ENCODE data around the gene SRI.
"Not testable (repeated sequence)": the region's sequence is repeated elsewhere in the genome, so short reads cannot be mapped to it uniquely, and the experiment has no call there.

Gene SRI, protein sequence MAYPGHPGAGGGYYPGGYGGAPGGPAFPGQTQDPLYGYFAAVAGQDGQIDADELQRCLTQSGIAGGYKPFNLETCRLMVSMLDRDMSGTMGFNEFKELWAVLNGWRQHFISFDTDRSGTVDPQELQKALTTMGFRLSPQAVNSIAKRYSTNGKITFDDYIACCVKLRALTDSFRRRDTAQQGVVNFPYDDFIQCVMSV

DNA sequence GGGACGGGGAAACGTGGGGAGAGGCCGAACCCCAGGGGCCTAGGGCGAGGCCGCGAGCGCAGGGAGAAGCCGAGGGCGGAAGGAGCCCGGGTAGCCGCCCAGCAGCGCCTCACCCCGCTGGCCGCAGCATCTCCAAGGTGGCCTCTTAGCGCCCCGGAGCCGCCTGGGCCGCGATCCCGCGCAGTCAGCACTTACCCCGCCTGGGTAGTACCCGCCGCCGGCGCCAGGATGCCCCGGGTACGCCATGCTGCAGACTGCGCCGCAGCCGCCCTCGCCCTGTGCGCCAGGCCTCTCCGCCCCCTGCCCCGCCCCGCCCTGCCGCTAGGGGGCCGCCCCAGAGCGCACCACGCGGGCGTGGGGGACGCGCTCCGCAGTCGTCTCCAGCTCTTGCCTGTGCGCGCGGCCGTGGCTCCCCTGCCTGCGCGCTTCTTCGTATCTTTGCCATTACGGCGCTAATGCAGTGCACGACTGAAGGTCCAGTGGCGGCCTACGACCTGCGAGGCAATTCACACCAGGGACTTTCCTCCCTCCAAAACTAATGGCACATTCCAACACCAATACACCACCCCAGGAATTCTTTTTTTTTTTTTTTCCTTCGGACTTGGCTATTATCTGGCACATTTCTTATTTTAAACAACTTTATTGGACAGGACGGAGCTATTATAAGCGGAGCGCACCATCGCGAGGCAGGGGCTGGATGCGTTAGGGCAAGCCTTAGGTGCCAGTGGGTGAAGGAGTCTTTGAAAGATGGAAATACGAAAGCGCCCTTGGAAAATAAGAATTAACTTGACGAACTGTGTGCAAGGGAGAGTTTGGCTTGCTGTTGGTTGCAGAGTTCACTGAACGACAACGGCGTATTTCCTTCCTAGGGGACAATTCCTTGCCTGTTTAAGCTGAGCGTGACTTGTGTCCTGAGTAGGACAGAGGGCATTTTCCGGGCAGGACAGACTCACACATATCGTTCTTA lies at the start of gene SRI:
Gene SRI, minus strand, starts transcription at position 258 of the 967 bp plus-strand sequence. Its CDS starts 12 bp downstream, at position 246.
- peak; percentile 75 to 81 for DNase-seq (ENCODE audit: low read depth in 2 of 2)

DNA sequence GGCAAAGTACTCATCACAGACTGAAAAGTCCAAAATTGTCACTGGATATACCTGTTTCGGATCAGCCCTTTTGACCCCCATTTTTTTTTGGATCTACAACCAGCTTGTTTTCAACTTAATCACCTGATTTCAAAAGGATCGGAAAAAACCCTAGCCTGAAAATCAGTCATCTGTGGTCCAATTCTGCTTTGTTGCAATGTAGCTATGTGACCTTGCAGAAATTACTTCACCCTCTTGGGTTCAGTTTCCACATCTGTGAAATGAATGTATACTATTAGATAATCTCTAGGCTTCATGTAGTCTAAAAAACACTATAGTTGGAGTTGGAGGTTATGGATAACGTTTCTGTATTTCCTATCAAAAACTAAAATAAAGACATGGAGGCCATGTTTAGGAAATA lies 49.7 kb upstream of the SRI start:
- DNase-seq (ENCODE audit: low read depth in 2 of 2) = no peak

DNA sequence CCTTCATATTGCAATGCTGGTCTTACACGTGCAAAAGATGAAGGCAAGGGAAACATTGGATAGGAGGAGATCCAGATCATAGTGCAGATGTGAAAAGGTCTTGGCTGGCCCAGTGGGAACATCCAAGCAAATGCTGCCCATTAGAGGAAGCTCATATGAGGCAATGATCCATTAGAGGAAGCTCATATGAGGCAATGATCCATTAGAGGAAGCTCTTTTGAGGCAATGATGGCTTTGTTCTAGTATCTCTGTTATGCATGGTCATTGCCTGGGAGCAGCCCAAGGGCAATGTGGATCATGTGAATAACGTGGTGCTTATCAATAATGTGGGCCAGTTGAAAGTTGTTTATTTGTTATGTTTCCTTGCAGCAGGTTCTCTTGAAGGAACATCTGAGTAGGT lies 49.0 kb upstream of the SRI start:
- DNase-seq (ENCODE audit: low read depth in 2 of 2) = no peak

GRCh38 chr7:88268051-88268450 lies 48.2 kb upstream of the SRI start:
- no peak for DNase-seq (ENCODE audit: low read depth in 2 of 2)

DNA sequence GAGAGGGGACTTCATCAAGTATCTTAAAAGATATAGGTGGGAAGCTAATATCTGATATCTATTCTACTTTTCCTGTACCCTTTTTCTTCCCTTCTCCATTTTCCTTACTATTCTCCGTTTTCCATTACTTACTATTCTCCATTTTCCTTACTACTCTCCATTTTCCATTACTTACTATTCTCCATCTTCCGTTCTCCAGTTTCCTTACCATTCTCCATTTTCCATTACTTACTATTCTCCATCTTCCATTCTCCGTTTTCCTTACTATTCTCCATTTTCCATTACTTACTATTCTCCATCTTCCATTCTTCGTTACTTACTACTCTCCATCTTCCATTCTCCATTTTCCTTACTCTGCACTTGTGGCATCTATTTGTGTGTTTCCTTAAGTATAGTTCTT lies 47.6 kb upstream of the SRI start:
- no peak for DNase-seq (ENCODE audit: low read depth in 2 of 2)

DNA sequence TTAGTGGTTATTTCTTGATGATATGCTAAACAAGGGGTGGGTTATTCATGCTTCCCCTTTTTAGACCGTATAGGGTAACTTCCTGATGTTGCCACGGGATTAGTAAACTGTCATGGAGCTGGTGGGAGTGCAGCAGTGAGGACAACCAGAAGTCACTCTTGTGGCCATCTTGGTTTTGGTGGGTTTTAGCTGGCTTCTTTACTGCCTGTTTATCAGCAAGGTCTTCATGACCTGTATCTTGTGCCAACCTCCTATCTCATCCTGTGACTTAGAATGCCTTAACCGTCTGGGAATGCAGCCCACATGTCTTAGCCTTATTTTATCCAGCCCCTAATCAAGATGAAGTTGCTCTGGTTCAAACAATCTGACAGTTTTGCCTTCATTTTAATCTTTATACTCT lies 45.1 kb upstream of the SRI start:
- DNase-seq (ENCODE audit: low read depth in 2 of 2) = not testable (repeated sequence)

GRCh38 chr7:88262562-88262961 lies 42.7 kb upstream of the SRI start:
- no peak for DNase-seq (ENCODE audit: low read depth in 2 of 2)

- no peak for DNase-seq (ENCODE audit: low read depth in 2 of 2)
Measured at GRCh38 chr7:88260719-88261118, 40.9 kb upstream of the SRI start.

DNA sequence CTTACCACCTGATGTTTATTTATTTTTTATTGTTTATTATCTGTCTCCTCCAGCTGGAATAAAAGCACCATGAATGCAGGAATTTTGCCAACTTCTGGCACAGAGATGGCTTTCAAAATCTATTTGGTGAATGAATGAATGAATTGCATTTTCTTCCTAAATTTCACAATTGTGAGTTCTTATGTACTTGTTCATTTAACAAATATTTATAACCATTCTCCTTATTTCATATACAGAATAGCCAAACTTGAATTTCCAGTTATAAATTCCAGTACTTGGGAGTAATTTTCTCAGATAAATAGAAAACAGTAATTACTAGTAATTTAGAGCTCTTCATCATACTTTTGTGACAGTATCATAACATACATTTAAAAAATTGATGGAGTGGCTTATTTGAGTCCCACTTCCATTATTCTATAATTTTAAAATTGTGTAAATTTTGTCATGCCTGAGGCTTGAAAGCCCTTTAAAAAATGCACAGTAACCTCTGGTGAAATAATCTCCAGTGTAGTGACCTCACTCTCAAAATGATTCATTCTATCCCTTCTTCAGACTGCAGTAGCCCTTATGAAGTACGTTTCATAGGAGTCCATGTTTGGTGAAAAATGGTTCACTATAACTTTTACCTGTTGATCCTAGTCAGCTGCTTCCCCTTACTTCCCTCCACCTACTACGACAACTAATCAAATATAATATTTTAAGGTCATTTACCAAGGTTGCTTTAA lies 40.0 kb upstream of the SRI start:
- DNase-seq (ENCODE audit: low read depth in 2 of 2) = no peak

GRCh38 chr7:88258296-88258695 lies 38.5 kb upstream of the SRI start:
- not testable (repeated sequence) for DNase-seq (ENCODE audit: low read depth in 2 of 2)

GRCh38 chr7:88256906-88257305 lies 37.1 kb upstream of the SRI start:
- no peak for DNase-seq (ENCODE audit: low read depth in 2 of 2)

GRCh38 chr7:88254721-88255424 lies 35.0 kb upstream of the SRI start:
- DNase-seq (ENCODE audit: low read depth in 2 of 2) = no peak

DNA sequence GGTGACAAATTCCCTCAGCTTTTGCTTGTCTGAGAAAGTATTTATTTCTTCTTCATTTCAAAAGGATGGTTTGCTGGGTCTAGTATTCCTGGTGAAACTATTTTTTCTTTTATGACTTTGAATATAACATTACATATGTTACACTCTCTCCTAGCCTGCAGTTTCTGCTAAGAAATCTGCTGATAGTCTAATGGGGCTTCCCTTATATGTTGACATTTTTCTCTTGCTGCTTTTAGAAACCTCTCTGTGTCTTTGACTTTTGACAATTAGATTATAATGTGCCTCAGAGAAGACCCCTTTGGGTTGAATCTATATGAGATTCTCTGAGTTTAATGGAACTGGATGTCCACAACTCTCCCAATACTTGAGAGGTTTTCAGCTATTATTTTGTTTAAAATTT lies 33.8 kb upstream of the SRI start:
- DNase-seq (ENCODE audit: low read depth in 2 of 2) = no peak

DNA sequence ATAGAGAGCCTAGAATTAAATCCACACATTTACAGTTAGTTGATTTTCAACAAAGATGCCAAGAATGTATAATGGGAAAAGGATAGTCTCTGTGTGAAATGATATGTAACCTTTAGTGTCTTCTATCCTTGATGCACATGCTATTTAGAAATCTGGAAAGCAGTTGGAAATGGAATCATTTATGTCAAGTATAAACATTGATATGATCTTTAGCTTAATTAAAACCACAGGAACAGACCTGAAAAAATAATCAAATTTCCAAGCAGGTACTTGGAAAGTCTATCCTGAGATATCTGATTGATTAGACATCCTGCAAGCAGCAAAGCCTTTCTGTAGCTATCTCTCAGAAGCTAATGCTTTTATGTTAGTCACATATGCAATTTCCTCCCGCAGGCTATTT lies 24.4 kb upstream of the SRI start:
- DNase-seq (ENCODE audit: low read depth in 2 of 2) = no peak

GRCh38 chr7:88243345-88243909 lies 23.6 kb upstream of the SRI start:
- DNase-seq (ENCODE audit: low read depth in 2 of 2) = no peak

DNA sequence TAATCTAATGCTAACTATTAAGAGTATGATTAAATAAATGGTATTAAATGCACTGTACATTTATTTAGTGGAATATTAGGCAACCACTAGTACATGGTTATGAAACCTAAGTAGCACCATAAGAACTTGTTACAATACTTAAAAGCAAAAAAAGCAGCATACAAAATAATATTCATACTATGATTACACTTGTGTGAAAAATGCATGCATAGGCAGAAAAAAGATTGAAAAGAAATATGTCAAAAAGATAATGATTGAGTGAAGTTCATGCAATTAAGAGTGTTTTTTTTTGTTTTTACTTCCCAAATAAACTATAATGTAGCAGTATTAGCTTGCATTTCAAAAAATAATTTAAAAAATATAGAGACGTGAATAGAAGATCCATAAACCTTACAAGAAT lies 20.0 kb upstream of the SRI start:
- DNase-seq (ENCODE audit: low read depth in 2 of 2) = no peak

DNA sequence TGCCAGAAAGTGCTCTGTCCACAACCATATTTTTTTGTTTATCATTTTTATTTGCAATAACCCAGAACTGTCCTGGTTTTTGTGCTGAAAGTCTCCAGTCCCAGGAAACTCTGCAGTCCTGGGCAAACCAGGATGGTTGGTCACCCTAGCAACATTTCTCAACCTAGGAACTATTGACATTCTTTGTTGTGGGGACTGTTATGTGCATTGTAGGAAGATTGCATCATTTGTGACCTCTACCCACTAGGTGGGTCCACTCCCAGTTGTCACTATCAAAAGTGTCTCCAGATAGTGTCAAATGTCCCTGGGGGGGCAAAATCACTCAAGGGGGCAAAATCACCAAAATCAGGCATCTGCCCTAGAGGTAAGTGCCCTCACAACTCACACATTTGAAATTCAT lies 14.0 kb upstream of the SRI start:
- DNase-seq (ENCODE audit: low read depth in 2 of 2) = no peak

DNA sequence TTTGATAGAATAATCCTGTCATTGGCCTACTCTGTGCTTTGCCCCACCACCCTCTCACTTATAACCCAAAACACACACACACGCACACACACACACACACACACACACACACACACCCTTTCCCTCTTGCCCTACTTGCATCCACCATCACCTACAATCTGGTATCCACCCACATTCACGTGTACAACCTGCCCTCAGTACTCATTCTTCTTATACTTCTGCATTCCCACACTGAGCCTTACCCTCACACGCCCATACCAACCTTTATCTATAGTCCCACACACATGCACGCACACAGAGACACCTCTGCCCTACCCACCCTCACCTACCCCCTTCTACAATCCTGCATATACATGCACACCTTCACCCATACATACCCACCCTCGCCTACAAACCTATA lies 10.8 kb upstream of the SRI start:
- DNase-seq (ENCODE audit: low read depth in 2 of 2) = no peak

DNA sequence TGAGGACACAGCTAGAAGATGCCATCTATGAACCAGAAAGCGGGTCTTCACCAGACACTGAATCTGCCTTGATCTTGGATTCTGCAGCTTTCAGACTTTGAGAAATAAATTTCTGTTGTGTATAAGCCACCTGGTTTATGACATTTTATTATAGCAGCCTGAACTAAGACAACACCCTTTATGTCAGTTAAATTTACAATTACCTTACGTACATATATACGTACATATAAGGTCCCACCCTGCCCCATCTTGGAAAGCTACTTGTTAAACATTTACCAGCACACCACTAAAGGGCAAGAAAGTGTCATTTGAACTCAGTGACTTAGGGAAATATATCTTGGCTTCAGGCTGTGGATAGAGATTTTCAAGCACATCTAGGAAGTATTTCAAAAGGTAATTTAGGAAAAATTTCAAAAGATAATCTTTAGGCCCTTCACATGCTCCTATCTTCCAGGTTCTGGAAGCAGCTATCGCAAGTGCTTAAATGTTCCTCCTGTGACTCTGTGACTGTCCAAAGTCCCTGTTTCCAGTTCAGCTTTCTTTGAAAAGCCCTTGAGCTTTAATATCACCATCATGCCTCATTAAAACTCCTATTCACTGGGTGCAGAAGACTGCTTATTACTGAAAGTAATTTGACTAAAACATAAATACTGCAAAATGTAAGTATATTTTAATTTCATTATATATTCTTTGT lies 9.6 kb upstream of the SRI start:
- no peak for DNase-seq (ENCODE audit: low read depth in 2 of 2)

GRCh38 chr7:88226886-88227516 lies 7.2 kb upstream of the SRI start:
- DNase-seq (ENCODE audit: low read depth in 2 of 2) = no peak

Measured in stimulated activated CD8-positive, alpha-beta memory T cell treated with anti-CD3 and anti-CD28 coated beads, Interleukin-7, amount 100 ng/mL, for 1 hour (primary cell).